Measurements from ENCODE around the gene ATP5F1E. TPM values are rescaled to one million over a fixed set of nuclear protein-coding genes. Genes with fewer than 3 reads are reported as not detected.
A peak's percentile ranks its signal among the peaks of the same experiment; 100 is the strongest.

The ATP5F1E gene
- total RNA-seq, 1 donor from 2014 or later: 33.8 TPM

- TF ChIP-seq, protein P1, sequence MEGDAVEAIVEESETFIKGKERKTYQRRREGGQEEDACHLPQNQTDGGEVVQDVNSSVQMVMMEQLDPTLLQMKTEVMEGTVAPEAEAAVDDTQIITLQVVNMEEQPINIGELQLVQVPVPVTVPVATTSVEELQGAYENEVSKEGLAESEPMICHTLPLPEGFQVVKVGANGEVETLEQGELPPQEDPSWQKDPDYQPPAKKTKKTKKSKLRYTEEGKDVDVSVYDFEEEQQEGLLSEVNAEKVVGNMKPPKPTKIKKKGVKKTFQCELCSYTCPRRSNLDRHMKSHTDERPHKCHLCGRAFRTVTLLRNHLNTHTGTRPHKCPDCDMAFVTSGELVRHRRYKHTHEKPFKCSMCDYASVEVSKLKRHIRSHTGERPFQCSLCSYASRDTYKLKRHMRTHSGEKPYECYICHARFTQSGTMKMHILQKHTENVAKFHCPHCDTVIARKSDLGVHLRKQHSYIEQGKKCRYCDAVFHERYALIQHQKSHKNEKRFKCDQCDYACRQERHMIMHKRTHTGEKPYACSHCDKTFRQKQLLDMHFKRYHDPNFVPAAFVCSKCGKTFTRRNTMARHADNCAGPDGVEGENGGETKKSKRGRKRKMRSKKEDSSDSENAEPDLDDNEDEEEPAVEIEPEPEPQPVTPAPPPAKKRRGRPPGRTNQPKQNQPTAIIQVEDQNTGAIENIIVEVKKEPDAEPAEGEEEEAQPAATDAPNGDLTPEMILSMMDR (IDR thresholded peaks at IDR 0.05; ENCODE audit: insufficient read depth, low read length, poor library complexity, severe bottlenecking): no peak
- no peak for DNase-seq (ENCODE audit: low read depth)
- Histone ChIP-seq H3K27me3 (ENCODE audit: control insufficient read depth, insufficient read depth, low read length) (no peaks in the 10 kb centered on the region), H3K36me3 (ENCODE audit: control insufficient read depth, insufficient read depth, low read length) (peaks cover 2% of the 10 kb centered on the region), H3K4me3 (ENCODE audit: low read depth, low read length) (peak overlapping the region; percentile 29)
Observed at GRCh38 chr20:59028812-59029211, 3.3 kb downstream of the ATP5F1E start.

DNA sequence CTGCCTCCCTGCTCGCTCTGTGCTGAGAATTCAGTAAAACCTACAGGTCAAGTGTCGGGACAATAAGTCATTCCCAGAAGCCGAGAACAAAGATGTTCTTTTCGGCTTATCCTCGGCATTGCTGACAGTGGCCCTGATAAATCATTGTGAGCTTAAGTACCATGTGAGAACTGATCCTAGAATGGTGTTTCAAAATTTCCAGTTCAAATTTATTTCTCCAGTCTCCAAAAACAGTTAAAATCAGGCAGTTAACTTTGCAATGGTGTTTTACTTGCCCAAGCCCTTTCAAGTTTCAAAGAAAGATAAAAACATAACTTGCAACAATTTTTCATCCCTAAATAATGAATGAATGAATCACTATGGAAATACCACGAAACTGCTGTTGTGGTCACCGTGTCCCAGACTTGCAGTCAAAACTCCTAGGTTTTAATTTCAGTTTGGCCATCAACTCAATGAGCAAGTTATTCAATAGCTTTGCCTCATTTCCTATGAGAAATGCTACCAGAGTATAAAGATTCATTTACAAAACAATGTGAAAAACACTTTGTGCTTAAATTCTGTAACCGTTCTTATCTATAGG is 4.3 kb downstream of the ATP5F1E start:
- Histone ChIP-seq H3K4me3 (ENCODE audit: low read depth, low read length) (no peak overlapping the region), H3K27me3 (ENCODE audit: control insufficient read depth, insufficient read depth, low read length) (no peaks in the 10 kb centered on the region), H3K36me3 (ENCODE audit: control insufficient read depth, insufficient read depth, low read length) (peaks cover 3% of the 10 kb centered on the region)
- DNase-seq (ENCODE audit: low read depth): peak; percentile 21
- TF ChIP-seq, protein P1 (IDR thresholded peaks at IDR 0.05; ENCODE audit: insufficient read depth, low read length, poor library complexity, severe bottlenecking): no peak

DNA sequence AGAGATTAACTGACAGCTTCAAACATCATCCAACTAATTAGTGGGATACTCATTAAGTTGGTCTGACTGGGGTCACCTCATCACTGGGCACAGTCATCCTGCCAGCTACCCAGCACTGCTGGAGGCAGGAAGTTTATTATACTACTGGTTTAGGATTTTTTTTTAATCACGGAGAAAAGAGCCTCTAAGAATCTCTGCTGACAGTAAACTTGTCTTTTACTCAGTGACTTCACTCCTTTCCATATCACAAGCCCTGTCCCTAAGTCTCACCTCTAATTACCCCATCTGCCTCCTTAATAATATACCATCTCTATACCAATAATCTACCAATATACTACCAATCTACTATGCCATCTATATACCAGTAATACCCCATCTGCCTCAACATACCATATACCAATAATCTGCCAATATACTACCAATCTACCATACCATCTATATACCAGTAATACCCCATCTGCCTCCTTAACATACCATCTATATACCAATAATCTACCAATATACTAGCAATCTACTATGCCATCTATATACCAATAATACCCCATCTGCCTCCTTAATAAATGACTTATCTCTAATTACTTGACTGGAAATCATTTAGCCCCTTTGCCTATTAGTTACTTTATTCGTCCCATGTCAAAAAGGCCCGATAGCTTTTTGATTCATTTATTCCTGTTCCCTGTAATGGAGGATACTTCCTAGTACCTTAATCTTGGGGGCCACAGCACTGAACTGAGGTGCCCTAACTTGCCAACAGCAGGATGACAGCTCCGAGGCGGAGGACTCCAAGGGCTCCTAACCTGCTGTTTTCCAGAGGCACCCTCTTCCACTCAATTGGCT is 5.0 kb downstream of the ATP5F1E start:
- no peak for DNase-seq (ENCODE audit: low read depth)
- H3K36me3 ChIP-seq (ENCODE audit: control insufficient read depth, insufficient read depth, low read length): peaks cover 3% of the 10 kb centered on the region
- no peaks in the 10 kb centered on the region for H3K27me3 ChIP-seq (ENCODE audit: control insufficient read depth, insufficient read depth, low read length)
- no peak overlapping the region for H3K4me3 ChIP-seq (ENCODE audit: low read depth, low read length)
- TF ChIP-seq, protein P1 (IDR thresholded peaks at IDR 0.05; ENCODE audit: insufficient read depth, low read length, poor library complexity, severe bottlenecking): no peak

- H3K36me3 ChIP-seq (ENCODE audit: control insufficient read depth, insufficient read depth, low read length): peaks cover 3% of the 10 kb centered on the region
- H3K4me3 ChIP-seq (ENCODE audit: low read depth, low read length): no peak overlapping the region
Observed at GRCh38 chr20:59025511-59025910, 6.6 kb downstream of the ATP5F1E start.

DNA sequence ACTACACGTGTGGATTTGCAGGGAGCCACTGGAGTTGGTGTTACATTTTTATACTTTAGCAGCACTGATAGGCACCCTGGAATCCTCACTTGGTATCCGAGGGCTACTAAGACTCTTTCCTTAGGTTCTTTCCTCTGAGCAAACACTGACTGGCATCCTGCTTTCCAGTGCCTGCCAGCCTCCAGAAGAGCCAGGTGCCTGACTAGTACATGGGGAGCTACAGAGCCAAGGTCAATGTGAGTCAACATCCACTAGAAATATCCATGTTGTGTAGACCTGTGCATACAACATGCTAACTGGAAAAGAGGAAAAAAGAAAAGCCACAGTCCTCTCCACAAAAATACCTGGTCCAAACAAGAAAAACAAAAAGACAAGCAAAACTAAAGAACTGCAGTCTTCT is 7.0 kb downstream of the ATP5F1E start:
- no peak overlapping the region for H3K4me3 ChIP-seq (ENCODE audit: low read depth, low read length)
- no peaks in the 10 kb centered on the region for H3K27me3 ChIP-seq (ENCODE audit: control insufficient read depth, insufficient read depth, low read length)
- TF ChIP-seq, protein P1 (IDR thresholded peaks at IDR 0.05; ENCODE audit: insufficient read depth, low read length, poor library complexity, severe bottlenecking): no peak
- peaks cover 3% of the 10 kb centered on the region for H3K36me3 ChIP-seq (ENCODE audit: control insufficient read depth, insufficient read depth, low read length)
- DNase-seq (ENCODE audit: low read depth): no peak

More at GRCh38 chr20:59025511-59025910, 6.6 kb downstream of the ATP5F1E start:
- TF ChIP-seq, protein P1 (IDR thresholded peaks at IDR 0.05; ENCODE audit: insufficient read depth, low read length, poor library complexity, severe bottlenecking): no peak
- no peak for DNase-seq (ENCODE audit: low read depth)
- H3K27me3 ChIP-seq (ENCODE audit: control insufficient read depth, insufficient read depth, low read length): no peaks in the 10 kb centered on the region
